KBM-7 (cell line): ENCODE measurements around the gene IQSEC1.

ENCODE experiments used
- DNase-seq: peaks from one replicate; pipeline ENCODE4 v3.0.0-alpha.2; 2015
- in situ Hi-C: fragments of 300-500 bp; cut with MboI; formaldehyde crosslinking; loops from 2 replicates; pipeline ENCODE4 v1.14.3; 2020; ENCODE audit warnings: low sequenced_read_pairs, low pct_unique_long_range_greater_than_20kb, mixed read lengths

IQSEC1 gene

DNA sequence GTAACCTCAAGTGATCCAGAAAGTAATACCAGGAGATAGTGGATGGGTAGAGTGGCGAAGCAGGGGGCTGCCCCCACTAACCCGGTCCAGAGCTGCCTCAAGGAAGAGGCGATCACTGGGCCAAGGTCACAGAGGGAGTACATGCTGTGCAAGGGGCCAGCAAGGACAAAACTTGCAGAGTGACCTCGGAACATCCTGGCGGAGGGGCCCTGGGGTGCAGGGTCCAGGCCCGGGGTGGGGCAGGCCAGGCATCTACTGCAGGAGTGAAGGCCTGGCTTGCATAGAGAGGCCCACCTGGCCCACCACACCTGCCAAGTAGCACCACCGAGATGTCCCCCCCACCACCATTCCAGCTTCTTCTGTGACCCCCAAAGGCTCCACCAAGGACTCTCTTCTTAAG lies 17.6 kb downstream of the IQSEC1 start:
- in situ Hi-C loops = no loop called here
- DNase-seq = no peak

DNA sequence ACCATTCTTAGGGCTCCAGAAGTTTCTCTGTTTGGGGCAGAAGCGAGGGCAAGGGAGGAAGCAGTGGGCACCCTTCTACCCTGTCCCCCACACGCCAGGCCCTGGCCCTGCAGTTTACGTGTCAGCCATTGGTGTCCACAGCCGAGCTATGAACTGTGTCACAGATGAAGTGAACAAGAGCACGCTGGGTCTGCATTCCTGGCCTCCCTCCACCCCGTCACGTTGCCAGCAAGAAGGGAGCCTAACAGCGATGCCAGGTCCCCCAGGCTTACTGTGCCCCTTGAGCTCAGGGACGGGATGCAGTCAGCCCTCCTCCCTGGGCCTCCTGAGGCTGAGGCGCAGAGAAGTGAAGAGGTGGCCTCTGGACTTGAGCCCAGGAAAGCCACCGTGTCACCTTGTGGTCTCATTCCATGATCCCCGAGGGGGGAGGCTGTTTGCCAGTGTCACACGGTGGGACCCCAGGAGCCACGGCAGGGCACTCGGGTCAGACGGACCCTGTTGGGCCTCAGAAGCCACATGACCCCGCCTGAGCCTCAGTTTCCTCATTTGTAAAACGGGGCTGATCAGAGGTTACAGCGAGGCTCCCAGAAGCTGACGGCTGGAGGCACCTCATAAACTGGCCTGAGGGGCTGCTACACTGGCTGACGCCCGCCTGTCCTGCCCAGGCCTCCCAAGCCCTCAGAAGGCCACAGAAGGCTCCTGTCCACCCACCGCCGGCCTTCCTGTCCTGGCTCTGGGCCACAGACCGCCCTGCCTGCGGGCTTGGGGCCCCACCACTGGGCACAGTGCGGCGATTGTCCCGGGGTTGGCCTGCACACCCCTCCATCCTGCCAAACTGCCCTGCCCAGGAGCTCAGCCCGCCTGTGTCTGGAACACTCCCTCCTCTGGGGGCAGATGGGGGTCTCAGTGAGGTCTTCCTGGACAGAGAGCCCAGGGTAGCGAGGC lies 18.6 kb downstream of the IQSEC1 start:
- in situ Hi-C loops = no loop called here
- no peak for DNase-seq

- DNase-seq = no peak
- in situ Hi-C loops = no loop called here
These were observed 19.3 kb downstream of the IQSEC1 start for GRCh38 chr3:13053893-13054292.

- DNase-seq = no peak
- in situ Hi-C loops = no loop called here
These were observed 19.8 kb downstream of the IQSEC1 start for GRCh38 chr3:13053420-13053819.

GRCh38 chr3:13052191-13052820 lies 20.9 kb downstream of the IQSEC1 start:
- DNase-seq = no peak
- in situ Hi-C loops = no loop called here

GRCh38 chr3:13051581-13051980 lies 21.6 kb downstream of the IQSEC1 start:
- no peak for DNase-seq
- in situ Hi-C loops = no loop called here

DNA sequence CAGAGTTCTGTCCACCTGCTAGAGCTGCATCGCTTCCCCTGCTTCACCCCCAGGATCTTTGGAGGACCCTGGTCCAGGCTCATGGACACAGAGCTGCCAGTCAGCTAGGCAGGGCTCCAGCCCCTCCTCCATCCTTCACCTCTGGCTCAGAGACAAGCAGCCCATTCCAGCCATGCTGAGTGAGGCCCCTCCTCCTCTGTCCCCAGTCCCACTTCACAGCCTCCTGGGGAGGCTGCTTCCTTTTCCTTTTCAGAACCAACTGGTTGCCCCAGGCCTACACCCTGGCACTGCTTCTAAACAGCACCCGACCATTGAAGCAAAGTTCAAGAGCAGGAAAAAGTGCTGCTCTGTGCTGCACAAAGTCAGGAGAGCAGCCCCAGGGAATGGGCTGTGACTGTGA lies 22.2 kb downstream of the IQSEC1 start:
- in situ Hi-C loops = no loop called here
- no peak for DNase-seq

- in situ Hi-C loops = no loop called here
- DNase-seq = no peak
These were observed 22.8 kb downstream of the IQSEC1 start for GRCh38 chr3:13050446-13050845.

GRCh38 chr3:13049400-13049799 lies 23.8 kb downstream of the IQSEC1 start:
- in situ Hi-C loops = no loop called here
- no peak for DNase-seq

DNA sequence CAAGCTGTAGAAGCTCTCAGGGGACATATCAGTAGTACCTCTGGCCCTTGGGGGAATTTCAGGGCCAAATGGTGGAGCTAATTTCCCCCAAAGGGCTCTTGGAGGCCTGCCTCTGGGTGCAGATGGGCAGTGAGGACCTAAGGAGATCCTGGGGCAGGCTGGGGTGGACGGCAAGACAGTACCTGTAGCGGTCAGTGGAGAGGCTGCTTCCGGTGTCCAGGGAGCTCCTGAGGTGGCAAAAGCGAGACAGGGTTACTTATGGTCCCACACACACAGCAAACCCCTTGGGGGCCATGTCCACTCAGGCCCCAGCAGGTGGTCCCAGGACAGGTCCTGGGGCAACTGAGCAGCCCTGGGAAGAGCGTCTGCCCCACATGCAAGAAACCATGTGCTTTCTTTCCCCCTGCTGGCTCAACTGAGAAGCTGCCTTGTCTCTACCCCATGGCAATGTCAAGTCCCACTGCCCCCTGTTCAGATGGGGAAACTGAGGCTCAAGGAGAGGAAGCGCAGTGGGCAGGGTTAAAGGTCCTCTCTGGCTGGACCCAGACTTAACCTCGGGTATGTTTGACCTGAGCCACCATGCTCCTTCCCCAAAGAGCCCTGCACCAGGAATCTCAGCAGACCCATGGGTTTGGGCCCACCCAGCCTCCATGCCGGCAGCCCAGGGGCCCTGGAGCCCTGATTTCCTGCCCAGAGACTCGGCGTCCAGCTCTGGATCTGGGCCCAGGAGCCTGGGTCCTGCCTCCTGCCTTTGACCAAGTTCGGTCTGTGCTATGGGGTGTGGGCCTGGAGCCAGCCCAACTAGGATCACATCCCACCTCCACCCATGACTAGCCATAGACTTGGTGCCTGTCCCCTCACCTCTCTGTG lies 25.7 kb downstream of the IQSEC1 start:
- in situ Hi-C loops = no loop called here
- DNase-seq = no peak

DNA sequence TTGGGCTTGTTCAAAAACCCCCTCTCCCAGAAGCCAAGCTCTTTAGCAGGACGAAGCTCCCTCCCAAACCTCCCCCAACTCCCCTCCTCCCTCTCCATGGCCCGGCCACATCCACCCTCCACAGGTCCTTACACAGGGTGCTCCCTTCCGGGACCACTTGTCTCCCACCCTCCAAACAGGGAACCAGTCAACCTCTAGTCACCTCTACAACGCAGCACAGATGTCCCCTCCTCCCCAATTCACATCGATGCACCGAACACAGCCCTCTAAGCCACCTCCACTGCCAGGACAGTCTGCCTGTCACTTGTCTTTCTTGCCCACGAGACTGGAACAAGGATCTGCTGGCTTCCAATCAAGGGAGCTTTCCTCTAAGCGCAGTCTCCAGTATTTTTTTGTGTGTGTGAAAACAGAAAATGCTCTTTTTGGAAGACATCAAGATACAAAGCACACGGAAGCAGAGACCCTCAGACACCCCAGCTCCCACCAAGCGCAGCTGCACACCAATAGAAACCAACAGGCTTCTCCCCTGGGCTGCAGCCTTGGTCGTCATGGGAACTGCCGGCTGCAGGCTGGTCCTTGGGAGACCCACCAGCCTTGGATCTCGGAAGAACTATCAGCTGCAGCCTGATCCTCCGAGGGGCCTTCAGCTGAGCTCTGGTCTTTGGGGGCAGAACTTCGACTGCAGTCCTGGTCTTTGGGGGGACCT lies 26.5 kb downstream of the IQSEC1 start:
- DNase-seq = no peak
- in situ Hi-C loops = no loop called here

DNA sequence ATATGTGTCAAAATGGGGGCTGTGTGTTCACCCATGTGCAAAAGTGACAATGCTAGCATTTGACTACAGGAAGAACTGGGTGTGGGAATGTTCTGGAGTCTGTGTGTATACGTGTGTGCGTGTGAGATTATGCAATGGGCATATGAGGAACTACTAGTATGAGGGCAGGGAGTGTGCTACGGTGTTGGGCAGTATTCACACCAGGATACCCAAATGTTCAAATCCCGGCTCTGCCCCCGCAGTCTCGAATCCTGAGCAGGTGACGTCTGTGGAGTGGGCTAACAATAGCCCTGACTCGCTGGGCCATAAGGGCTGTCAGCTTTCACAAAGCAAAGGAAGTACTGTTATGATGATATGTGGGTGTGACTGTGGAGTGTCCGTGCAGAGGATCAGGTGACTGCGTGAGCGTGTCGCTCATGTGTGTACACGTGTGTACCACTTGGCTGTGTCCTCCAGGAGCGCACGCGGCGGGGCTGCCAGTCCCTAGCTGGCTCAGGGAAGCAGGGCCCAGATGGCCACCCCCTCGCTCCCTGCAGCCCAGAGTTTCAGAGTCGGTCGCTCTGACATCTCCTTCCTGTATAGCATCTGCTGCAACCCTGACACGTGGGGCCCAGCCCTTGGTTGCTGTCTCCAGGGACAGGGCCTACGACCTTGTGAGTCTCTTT lies 27.2 kb downstream of the IQSEC1 start:
- peak; percentile 13 for DNase-seq
- in situ Hi-C loops = no loop called here

DNA sequence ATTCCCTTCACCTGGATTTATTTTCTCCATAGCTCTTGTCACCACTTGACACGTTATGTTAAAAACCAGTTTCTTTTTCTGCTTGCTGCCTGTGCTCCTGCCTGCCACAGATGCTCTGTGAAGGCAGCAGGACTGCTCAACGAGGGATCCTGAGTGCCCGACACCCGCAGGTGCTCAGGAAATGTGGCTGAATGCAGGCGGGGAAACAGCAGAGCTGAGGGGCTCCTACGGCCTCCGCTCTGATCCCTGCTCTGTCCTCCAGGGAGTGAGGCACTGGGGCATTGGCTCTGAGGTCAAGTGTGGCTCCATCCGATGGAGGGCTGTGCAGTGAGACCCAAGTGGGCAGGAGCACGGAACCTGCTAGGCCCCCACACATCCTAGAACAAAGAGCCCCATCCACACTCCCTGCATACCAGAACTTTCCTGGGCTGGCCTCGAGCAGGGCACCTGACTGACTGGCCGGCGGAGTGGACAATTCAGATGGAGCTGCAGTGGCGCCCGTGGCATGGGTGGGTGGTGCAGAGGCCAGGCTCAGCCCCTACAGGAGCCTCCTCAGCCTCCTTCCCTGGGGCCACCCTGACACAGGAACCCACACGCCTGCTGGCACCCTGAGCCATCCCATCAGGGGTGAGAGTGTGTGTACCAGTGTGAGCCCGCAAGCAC lies 27.9 kb downstream of the IQSEC1 start:
- DNase-seq = no peak
- in situ Hi-C loops = no loop called here

DNA sequence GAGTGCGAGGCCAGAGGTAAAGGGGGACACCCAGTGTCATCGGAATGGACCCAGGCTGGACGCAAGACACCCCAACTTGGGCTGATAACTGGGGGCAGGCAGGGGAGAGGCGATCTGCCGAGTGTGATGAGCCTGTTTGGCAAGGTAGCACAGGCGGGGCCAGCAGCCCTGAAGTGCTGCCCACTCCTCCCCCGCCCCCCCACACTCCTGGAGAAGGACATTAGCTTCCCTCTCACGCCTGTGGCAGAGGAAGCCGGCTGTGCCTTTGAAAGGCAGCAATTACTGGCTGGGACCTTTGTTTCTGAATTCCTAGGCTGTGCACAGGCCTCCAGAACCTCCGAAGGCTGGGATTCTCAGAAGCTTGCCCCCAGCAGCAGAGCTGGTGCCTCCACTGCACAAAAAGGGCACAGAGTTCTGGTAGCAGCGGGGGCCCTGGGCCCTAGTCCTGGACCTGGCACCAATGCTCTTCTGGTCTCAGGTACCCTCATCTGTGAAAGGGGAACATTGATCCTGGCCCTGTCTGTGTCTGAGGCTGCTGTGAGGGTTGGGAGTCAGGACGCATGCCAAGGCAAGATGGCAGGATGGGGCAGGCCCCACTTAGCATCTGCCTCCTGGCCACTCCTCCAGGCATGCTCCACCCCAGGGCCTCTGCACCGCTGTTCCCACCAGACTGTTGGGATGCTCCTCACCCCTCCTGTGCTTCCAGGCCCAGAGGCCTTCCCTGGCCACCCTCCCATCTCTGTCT lies 28.6 kb downstream of the IQSEC1 start:
- no peak for DNase-seq
- in situ Hi-C loops = no loop called here

GRCh38 chr3:13043656-13044055 lies 29.6 kb downstream of the IQSEC1 start:
- DNase-seq = no peak
- in situ Hi-C loops = no loop called here

DNA sequence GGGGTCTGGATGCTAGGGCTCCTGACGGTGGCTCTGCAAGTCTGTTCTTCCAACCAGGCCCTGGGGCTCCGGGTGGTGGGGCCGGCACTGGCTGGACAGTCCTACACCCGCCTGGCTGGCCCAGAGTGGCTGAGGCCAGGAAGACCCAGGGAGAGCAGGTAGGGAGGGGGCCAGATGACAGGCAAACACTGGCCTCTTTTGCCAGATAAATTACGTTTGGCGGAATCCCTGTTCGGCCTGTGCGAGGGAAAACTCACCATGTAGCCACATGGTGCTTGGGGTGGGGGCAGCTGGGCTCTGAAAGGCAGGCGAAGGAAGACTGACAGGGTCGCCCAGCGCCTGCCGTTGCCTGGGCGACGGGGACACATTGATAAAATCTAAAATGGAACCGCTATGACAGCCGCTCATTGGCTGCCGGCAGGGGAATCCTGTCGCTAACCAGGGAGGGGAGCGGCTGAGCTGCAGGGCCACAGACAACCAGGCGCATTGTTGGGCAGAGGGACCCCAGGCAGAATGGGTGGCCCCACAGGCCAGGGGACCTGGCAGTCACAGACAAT lies 30.4 kb downstream of the IQSEC1 start:
- DNase-seq = peak; percentile 17
- in situ Hi-C loops = no loop called here

DNA sequence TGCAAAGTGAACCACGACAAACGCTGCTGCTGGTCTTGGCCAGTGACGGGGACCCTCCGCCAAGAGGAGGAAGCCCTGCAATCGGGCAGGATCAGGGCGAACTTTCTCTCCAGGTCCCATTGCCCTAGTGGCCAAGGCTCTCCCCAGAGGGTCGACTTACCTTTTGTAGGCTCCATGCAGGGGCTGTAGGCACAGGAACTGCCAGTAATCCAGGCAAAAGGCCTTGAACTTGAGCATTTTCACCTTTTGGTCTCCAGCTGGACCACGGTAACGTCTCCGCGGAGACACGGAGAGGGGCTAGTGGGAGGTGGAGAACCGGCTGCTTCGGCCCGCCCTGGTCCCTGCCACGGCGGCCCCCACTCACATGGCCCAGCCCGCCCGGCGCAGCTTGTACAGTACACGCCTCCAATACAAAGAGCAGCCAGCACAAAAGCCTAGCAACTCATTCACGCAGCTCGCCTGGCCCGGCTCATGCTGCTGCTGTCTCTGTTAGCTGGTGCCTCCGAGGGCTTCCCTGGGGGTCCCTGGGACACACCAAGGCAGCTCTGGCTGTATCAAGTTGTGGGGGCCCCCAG lies 31.0 kb downstream of the IQSEC1 start:
- in situ Hi-C loops = no loop called here
- no peak for DNase-seq
